NCI-H2227 (cell line): ENCODE results near the gene HMMR.
A peak's percentile ranks its signal among the peaks of the same experiment; 100 is the strongest.

ENCODE experiments used
- DNase-seq: peaks from one replicate; lab custom pipeline; 2025; ENCODE audit not compliant: unreplicated experiment; lab: John Stamatoyannopoulos, UW

HMMR gene

DNA sequence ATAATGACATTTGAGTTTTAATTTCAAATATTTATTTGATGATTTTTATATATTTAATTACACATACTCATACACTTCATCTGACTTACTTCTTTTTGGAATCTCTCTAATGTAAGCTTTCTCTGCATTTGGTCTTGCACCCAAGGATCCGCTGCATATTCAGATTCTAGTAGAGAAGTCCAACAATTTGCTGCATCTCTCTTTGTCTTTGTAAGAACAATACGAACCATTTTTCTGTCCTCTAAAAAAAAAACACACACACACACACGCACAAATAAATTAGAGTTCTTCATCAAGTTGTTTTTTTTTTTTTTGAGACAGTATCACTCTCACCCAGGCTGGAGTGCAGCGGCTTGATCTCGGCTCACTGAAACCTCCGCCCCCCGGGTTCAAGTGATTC, 3.6 kb upstream of the HMMR start:
- DNase-seq, result no peak

GRCh38 chr5:163458778-163459385, 1.6 kb upstream of the HMMR start:
- no peak for DNase-seq

- DNase-seq, result no peak
These were observed 992 bp upstream of the HMMR start for GRCh38 chr5:163459462-163459818.

DNA sequence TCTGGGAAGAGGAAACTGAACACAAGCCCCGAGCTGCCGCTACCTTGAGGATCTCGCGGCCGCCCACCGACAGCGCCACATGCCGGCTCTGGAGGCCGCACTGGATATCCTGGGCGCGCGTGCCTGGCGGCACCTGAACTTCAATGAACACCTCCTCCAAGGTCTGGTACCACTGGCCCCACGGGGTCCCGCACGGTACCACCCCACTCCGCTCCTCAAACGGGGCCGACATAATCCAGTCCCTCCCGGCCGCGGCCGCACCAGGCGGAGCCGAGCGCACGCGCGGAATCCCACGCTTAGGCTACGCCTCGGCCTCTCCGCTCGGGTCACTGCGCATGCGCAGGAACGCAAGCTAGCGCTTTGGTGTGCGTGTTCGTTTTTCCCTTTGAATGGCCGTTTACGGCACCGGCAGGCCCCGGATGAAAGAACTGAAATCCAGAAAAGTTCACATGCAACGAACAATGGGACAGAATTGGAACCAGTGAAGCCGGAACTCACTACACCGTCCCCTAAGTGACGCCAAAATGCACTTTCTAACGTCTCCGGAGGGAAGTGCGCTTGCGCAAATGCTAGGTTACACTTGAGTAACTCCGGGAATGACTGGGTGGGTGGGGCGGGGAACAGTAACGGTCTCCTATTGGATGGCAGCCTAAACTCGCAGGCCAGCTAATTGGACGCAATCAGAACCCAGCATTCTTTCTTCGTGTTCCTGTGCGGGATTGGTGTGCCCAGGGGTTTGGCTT, 442 bp upstream of the HMMR start, which contains the start of gene NUDCD2:
Gene NUDCD2 (minus strand): TSS at position 284 of the 743 bp plus-strand sequence. CDS start 52 bp downstream, at position 232.
- peak; percentile 97 for DNase-seq

- DNase-seq, result no peak
These were observed 2.6 kb downstream of the HMMR start for GRCh38 chr5:163463063-163463435.

GRCh38 chr5:163467682-163468081, 7.2 kb downstream of the HMMR start:
- DNase-seq, result no peak

DNA sequence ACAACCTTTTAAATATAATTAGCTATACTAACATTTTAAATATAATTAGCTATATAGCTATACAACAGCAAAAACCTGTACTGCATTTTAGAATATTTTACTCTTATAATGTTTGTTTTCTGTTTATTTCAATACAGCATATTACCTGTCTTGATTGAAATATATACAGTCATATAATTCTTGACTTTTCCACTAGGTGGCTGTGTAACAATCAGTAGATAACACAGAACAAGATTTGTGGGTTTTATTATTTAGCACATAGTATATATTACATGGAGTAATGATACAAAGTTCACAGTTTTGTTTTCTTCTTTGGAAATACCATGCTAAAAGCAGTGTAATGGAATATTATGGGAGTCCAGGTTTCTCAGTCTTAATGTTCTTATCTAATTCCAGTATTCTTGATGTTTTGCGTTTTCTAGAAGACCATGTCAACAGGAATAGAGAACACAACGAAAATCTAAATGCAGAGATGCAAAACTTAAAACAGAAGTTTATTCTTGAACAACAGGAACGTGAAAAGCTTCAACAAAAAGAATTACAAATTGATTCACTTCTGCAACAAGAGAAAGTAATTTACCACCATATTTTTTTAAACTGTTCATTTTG, 13.3 kb downstream of the HMMR start:
- no peak for DNase-seq

- no peak for DNase-seq
These were observed 15.0 kb downstream of the HMMR start for GRCh38 chr5:163475411-163475810.

DNA sequence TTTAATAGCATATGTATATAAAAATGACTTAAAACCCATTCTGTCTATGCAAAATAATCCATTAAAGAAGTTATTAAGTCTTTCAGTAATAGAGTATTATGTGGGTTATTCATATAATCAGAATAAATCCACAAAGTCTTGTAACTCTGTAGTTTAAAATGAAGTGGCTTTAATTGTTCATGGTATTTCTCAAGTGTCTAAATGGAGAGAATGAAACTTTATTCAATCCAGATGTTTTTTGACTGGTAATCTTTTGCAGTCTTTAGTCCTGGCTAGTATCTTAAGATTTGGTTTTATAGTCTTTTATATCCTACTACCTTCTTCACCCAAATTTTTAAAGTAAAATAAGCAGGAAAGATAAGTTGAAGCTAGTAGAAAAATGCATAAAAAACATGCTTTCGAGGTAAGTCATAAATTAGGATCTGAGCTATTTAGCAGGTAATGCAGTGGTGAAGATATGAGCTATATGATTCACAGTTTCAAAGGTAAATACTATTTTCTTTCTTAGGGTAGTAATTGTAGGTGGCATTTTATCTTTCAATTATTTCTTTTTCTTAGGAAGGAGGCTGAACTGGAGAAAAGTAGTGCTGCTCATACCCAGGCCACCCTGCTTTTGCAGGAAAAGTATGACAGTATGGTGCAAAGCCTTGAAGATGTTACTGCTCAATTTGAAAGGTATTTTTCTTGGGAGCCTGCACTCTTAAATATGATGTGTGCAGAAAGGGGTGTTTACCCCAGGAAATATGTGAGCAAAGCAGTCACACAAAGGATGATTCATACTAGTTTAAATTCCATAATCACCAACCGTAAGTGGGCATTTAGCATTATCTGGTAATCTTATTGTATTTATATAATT, 17.9 kb downstream of the HMMR start:
- no peak for DNase-seq

DNA sequence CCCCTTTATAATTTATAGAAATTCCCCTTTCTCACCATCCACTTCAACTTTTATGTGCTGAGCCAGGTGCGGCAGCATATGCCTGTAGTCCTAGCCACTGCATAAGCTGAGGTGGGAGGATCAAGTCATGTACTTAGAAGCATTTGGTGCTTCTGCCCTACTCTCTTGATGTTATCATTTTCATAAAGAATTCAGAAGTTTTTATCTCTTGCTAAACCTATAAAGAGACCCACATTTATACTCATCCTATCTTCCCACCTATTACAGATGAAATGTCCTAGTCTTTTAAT, 18.5 kb downstream of the HMMR start:
- DNase-seq, result no peak

DNA sequence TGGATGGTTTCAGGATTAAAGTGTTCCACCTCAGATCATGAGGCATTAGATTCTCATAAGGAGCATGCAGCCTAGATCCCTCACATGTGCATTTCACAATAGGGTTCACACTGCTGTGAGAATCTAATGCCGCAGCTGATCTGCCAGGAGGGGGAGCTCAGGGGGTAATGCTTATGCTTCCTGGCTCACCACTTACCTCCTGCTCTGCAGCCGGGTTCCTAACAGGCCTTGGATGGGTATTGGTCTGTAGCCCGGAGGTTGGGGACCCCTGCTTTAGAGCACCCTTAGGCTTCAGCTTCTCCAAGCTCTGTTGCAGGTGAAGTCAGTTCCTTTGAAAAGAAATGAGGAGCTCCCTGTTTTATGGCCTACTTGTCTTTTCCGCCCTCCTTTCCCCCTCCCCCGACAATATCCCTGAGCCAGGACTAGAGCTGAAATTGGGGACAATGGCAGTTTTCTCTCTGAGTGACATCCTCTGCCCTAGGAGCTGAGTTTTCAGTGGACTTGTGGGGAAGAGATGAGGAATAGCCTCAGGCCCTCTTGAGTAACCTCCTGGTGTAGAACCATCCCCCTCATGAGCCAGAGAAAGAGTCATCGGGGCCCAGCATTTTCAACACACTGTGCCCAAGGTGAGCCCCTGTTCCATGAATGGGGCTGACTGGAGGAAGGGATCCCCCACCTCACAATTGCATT, 28.8 kb downstream of the HMMR start:
- no peak for DNase-seq

- DNase-seq, result no peak
These were observed 29.3 kb downstream of the HMMR start for GRCh38 chr5:163489745-163490075.

- no peak for DNase-seq
These were observed 35.9 kb downstream of the HMMR start for GRCh38 chr5:163496286-163496685.

- DNase-seq, result no peak
These were observed 36.9 kb downstream of the HMMR start for GRCh38 chr5:163497315-163497714.

GRCh38 chr5:163498886-163499285, 38.5 kb downstream of the HMMR start:
- no peak for DNase-seq

- no peak for DNase-seq
These were observed 42.1 kb downstream of the HMMR start for GRCh38 chr5:163502521-163502920.

DNA sequence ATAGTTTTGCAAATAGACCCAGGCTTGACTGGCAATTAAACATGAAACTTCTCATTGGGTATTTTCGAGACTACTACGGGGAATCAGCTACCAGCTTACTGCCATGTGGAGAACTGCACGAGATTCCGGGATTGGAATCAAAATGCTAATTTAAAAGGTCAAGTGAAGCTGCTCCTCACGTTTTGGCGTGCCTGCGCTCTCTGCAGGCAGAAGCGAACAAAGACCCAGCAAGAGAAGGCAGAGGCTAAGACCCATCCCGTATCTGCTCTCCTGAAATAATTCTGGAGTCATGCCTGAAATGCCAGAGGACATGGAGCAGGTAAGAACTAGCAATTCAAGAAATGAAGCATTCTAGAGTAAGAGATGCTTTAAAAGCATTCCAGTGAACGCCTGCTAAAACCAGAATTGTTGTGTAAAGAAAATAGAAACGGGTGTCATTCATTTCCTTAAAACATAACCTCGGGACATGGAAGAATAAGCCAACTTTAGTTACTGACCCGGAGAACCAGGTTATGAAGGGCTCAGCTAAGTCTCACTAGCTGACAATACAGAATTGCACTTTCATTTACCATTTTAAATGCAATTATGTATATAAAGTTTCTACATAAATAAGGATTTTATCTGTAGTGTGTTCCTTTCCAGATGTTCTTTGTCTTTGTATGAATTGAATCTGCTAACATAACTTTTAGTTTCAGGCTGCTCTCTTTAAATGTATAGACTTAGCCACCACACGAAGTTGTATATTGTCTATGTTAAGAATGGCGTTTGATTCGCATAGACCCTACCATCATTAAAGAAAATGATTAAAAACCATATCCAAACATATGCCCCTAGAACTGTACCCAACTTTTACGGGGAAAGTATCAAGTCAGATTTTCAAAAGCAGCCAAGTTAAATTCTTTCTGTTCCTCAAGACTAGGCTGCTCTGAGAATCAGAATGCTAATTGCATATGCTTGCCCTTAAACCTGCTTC, 43.0 kb downstream of the HMMR start:
- DNase-seq, result peak; percentile 74

DNA sequence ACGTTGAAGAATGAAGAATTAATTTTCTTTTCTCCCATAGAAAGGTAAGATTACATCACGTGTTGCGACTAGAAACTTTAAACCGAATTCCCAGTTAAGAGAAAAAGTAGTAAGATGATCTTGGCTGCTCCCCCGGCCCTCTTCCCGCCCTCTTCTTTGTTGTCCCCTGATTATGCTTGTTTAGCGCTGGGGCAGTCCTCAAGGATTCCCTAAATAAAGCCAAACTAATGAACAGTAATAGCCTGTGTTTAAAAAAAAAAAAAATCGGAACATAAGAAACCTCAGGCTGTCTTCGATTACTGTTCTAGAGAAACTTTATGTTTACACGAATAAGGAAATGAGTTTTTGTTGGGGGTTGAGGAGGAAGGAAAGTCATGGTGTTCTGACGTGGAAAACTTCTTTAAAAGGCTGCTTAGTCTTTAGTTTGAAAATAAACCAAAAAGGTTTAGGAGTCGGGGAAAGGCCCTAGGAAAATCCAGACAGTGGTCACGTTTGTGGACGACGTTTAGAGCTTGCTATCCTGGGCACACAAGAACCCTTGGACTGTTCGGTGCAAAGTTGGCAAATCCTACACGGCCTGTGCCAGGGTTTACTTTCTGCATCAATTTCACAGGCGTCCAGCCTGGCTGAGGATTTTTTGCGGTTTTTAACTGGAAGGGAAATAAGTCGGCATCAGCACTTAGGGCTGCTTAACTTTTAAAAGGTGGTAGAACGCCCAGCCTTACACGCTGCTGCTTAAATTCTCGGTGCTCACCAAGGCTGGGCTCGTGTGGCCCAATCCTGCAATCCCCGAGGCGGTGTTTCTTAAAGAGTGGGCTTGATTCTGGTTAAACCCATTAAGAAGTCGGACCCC, 43.9 kb downstream of the HMMR start:
- DNase-seq, result peak; percentile 16

DNA sequence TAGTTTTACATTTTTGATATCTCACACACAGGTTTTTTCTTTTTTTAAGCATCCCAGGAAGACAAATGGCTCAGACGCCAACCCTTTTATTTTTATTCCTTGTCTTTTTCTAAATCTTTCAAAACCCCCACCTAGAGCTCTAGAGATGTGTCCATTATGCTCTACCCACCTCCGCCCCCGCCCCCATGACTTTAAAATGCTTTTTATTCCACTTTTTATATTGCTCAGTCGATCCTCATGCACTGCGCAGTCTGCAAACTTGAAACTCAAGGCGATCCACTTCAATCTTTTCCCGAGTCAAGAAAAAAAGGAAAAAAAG, 44.6 kb downstream of the HMMR start:
- DNase-seq, result no peak
